Activated CD4-positive, CD25-positive, alpha-beta regulatory T cell treated with anti-CD3 and anti-CD28 coated beads, Interleukin-2, amount 50 U/mL, for 24 hours (primary cell): Measurements from ENCODE around the gene CALR.
"Not testable (repeated sequence)": the region's sequence is repeated elsewhere in the genome, so short reads cannot be mapped to it uniquely, and the experiment has no call there.

ENCODE experiments used
- ATAC-seq, 2 donors: fragments of 150-1000 bp; cut with Tn5 transposase; one replicate each; pipeline ENCODE4 v1.10.0; 2021; ENCODE audit warnings: mild to moderate bottlenecking in 1 of 2, moderate library complexity in 1 of 2

The CALR gene

GRCh38 chr19:12935071-12935470 lies 3.3 kb upstream of the CALR start:
- no peak for ATAC-seq

- no peak for ATAC-seq
These were observed 1.8 kb upstream of the CALR start for GRCh38 chr19:12936582-12936981.

GRCh38 chr19:12937093-12937926 lies 1.1 kb upstream of the CALR start:
- no peak for ATAC-seq

- peak; percentile 2 to 7 for ATAC-seq
These were observed 581 bp downstream of the CALR start for GRCh38 chr19:12938779-12939601.

- ATAC-seq, result no peak
These were observed 1.6 kb downstream of the CALR start for GRCh38 chr19:12939975-12940423.

GRCh38 chr19:12940897-12941296 lies 2.5 kb downstream of the CALR start:
- no peak for ATAC-seq

GRCh38 chr19:12943437-12944044 lies 5.1 kb downstream of the CALR start:
- no peak for ATAC-seq

GRCh38 chr19:12944104-12944674 lies 5.8 kb downstream of the CALR start:
- no peak for ATAC-seq

- ATAC-seq, result peak; percentile 74 to 80
These were observed 7.2 kb downstream of the CALR start, which contains the start of gene RAD23A for GRCh38 chr19:12945479-12946091. RAD23A (plus strand) TSS chr19:12945862; CDS start chr19:12945949, 87 bp downstream.

- peak; percentile 64 to 71 for ATAC-seq
These were observed 7.8 kb downstream of the CALR start for GRCh38 chr19:12946092-12946721.

GRCh38 chr19:12946731-12947496 lies 8.5 kb downstream of the CALR start:
- ATAC-seq, result no peak

- no peak for ATAC-seq
These were observed 9.5 kb downstream of the CALR start for GRCh38 chr19:12947702-12948611.

GRCh38 chr19:12948612-12949362 lies 10.4 kb downstream of the CALR start:
- ATAC-seq, result no peak

GRCh38 chr19:12949363-12950283 lies 11.2 kb downstream of the CALR start:
- ATAC-seq, result no peak

GRCh38 chr19:12952050-12952449 lies 13.6 kb downstream of the CALR start:
- not testable (repeated sequence) for ATAC-seq

GRCh38 chr19:12952488-12953137 lies 14.2 kb downstream of the CALR start:
- no peak for ATAC-seq

- no peak for ATAC-seq
These were observed 14.9 kb downstream of the CALR start for GRCh38 chr19:12953138-12953798.
